IMR-90 (cell line): ENCODE measurements around the gene CDC25B. TPM values are rescaled to one million over a fixed set of nuclear protein-coding genes. Genes with fewer than 3 reads are reported as not detected.

Source experiments
- ATAC-seq: fragments of 200-7000 bp; cut with Tn5 transposase; 2 replicates; pipeline ENCODE4 v1.9.1; 2020; ENCODE audit warnings: low read depth, mild to moderate bottlenecking, moderate library complexity
- BruUV-seq: library from RNA; stranded (reverse); fragments of 400-500 nt; replicated peaks from 2 replicates; lab custom pipeline; 2021; lab: Mats Ljungman, UMichigan
- CTCF ChIA-PET: fragments of 300-600 bp; formaldehyde crosslinking; extraction: SDS; loops from one replicate; lab custom pipeline; 2021; ENCODE audit warnings: antibody characterized with exemption; lab: Yijun Ruan, JAX
- POLR2A ChIA-PET: fragments of 300-600 bp; sonication (Branson Sonifier 250); formaldehyde crosslinking; loops from one replicate; lab custom pipeline; 2022; ENCODE audit warnings: antibody characterized with exemption; ENCODE audit not compliant: unreplicated experiment; lab: Charles Lee
- DNase-seq: peaks from one replicate; pipeline ENCODE4 v3.0.0; 2013
- H2AFZ ChIP-seq: replicated peaks from 2 replicates; pipeline ENCODE3; 2013; ENCODE audit warnings: low read length, mild to moderate bottlenecking; ENCODE audit not compliant: poor library complexity
- H2AK5ac ChIP-seq: 2 replicates; pipeline ENCODE4 v1.6.1; 2013; ENCODE audit warnings: low read depth, low read length, inconsistent platforms
- H2AK9ac ChIP-seq: replicated peaks from 2 replicates; pipeline ENCODE3; 2013; ENCODE audit warnings: mild to moderate bottlenecking, low read depth, low read length, moderate library complexity; ENCODE audit not compliant: poor library complexity
- H2BK120ac ChIP-seq: 2 replicates; pipeline ENCODE4 v1.6.1; 2013; ENCODE audit warnings: low read depth, low read length, inconsistent platforms
- H2BK15ac ChIP-seq: 3 replicates; pipeline ENCODE4 v1.6.1; 2013; ENCODE audit warnings: low read depth, low read length, inconsistent platforms
- H2BK20ac ChIP-seq: 2 replicates; pipeline ENCODE4 v1.6.1; 2013; ENCODE audit warnings: low read depth, mild to moderate bottlenecking, inconsistent platforms, low read length, moderate library complexity
- H2BK5ac ChIP-seq: 2 replicates; pipeline ENCODE4 v1.6.1; 2013; ENCODE audit warnings: mild to moderate bottlenecking, low read depth, low read length, inconsistent platforms; ENCODE audit not compliant: poor library complexity, severe bottlenecking
- H3K14ac ChIP-seq: replicated peaks from 2 replicates; pipeline ENCODE4 v1.6.1; 2013; ENCODE audit warnings: low read depth, low read length, inconsistent platforms
- H3K18ac ChIP-seq: 2 replicates; pipeline ENCODE4 v1.6.1; 2013; ENCODE audit warnings: low read depth, low read length, control low read depth
- H3K23ac ChIP-seq: 2 replicates; pipeline ENCODE4 v1.6.1; 2013; ENCODE audit warnings: low read depth, low read length, inconsistent platforms
- H3K27ac ChIP-seq: 2 replicates; pipeline ENCODE4 v1.5.1; 2013; ENCODE audit warnings: mild to moderate bottlenecking, control low read depth, low read length; ENCODE audit not compliant: insufficient read depth
- H3K27me3 ChIP-seq: 2 replicates; pipeline ENCODE4 v1.6.1; 2013; ENCODE audit warnings: low read length; ENCODE audit not compliant: control insufficient read depth, insufficient read depth
- H3K36me3 ChIP-seq: 2 replicates; pipeline ENCODE4 v1.6.1; 2013; ENCODE audit warnings: low read length, mixed read lengths; ENCODE audit not compliant: control insufficient read depth, insufficient read depth
- H3K4ac ChIP-seq: 2 replicates; pipeline ENCODE4 v1.6.1; 2013; ENCODE audit warnings: low read depth, low read length, inconsistent platforms
- H3K4me1 ChIP-seq: 2 replicates; pipeline ENCODE4 v1.6.1; 2013; ENCODE audit warnings: low read length, mixed read lengths; ENCODE audit not compliant: control insufficient read depth, insufficient read depth
- H3K4me2 ChIP-seq: 2 replicates; pipeline ENCODE4 v1.6.1; 2013; ENCODE audit warnings: low read depth, mild to moderate bottlenecking, control low read depth, low read length, moderate library complexity
- H3K4me3 ChIP-seq: 2 replicates; pipeline ENCODE4 v1.5.1; 2013; ENCODE audit warnings: low read depth, mild to moderate bottlenecking, control low read depth, low read length, moderate library complexity; ENCODE audit not compliant: insufficient read depth
- H3K56ac ChIP-seq: 2 replicates; pipeline ENCODE4 v1.6.1; 2013; ENCODE audit warnings: low read length, inconsistent platforms; ENCODE audit not compliant: insufficient read depth; ENCODE audit errors: extremely low read depth
- H3K79me1 ChIP-seq, 2 experiments: 2 replicates each; pipeline ENCODE4 v1.6.1; 2013; ENCODE audit warnings: low read length in 2 of 2, inconsistent platforms in 1 of 2, low read depth in 1 of 2
- H3K9ac ChIP-seq: 2 replicates; pipeline ENCODE4 v1.6.1; 2013; ENCODE audit warnings: low read depth, low read length, control low read depth
- H3K9me1 ChIP-seq: 2 replicates; pipeline ENCODE4 v1.6.1; 2013; ENCODE audit warnings: low read length, inconsistent platforms; ENCODE audit not compliant: insufficient read depth
- H3K9me3 ChIP-seq: 2 replicates; pipeline ENCODE4 v1.6.1; 2013; ENCODE audit warnings: low read length; ENCODE audit not compliant: control insufficient read depth, insufficient read depth
- H4K20me1 ChIP-seq: 2 replicates; pipeline ENCODE4 v1.6.1; 2013; ENCODE audit warnings: low read length, inconsistent platforms; ENCODE audit not compliant: insufficient read depth
- H4K5ac ChIP-seq: 2 replicates; pipeline ENCODE4 v1.6.1; 2013; ENCODE audit warnings: mild to moderate bottlenecking, low read depth, low read length, control low read depth
- H4K8ac ChIP-seq, 2 experiments: 2 replicates each; pipeline ENCODE4 v1.6.1; 2013; ENCODE audit warnings: low read depth in 2 of 2, low read length in 2 of 2, control low read depth in 1 of 2, inconsistent platforms in 1 of 2
- H4K91ac ChIP-seq: 2 replicates; pipeline ENCODE4 v1.6.1; 2013; ENCODE audit warnings: low read depth, low read length, inconsistent platforms; ENCODE audit not compliant: insufficient read depth
- BHLHE40 ChIP-seq: fragments of 150-350 bp; IDR thresholded peaks from 2 replicates; pipeline ENCODE4 v1.6.1; 2016; ENCODE audit warnings: mild to moderate bottlenecking, low read depth, low read length
- MAFK ChIP-seq: IDR thresholded peaks from 2 replicates; pipeline ENCODE4 v1.6.1; 2012; ENCODE audit warnings: low read depth, low read length, improper control_type of control experiment
- MAZ ChIP-seq: IDR thresholded peaks from 2 replicates; pipeline ENCODE4 v1.6.1; 2012; ENCODE audit warnings: low read depth, mild to moderate bottlenecking, low read length, improper control_type of control experiment, moderate library complexity, borderline replicate concordance
- POLR2A ChIP-seq: IDR thresholded peaks from 2 replicates; pipeline ENCODE4 v1.6.1; 2012; ENCODE audit warnings: mild to moderate bottlenecking, low read depth, low read length
- RCOR1 ChIP-seq: IDR thresholded peaks from 2 replicates; pipeline ENCODE4 v1.6.1; 2012; ENCODE audit warnings: mild to moderate bottlenecking, low read length, improper control_type of control experiment; ENCODE audit not compliant: insufficient replicate concordance
- RFX5 ChIP-seq: IDR thresholded peaks from 2 replicates; pipeline ENCODE4 v1.8.0; 2012; ENCODE audit warnings: low read depth, mild to moderate bottlenecking, low read length, moderate library complexity
- SMC3 ChIP-seq: fragments of 150-350 bp; IDR thresholded peaks from 2 replicates; pipeline ENCODE4 v1.6.1; 2016; ENCODE audit warnings: low read depth, mild to moderate bottlenecking, antibody characterized with exemption, low read length, moderate library complexity
- WGBS, 2 experiments: methylation state at CpG; one replicate each; pipeline versions ENCODE4 v1.1.5 to v1.1.7; 2013; ENCODE audit warnings: missing lambda C conversion rate in 2 of 2; ENCODE audit not compliant: insufficient read length in 1 of 2; ENCODE audit errors: extremely low coverage in 2 of 2; 5-methylcytosine and 5-hydroxymethylcytosine counted together
- dilution Hi-C: fragments of 300-500 bp; cut with HindIII; formaldehyde crosslinking; loops from one replicate; pipeline ENCODE4 v1.14.3; 2018; ENCODE audit warnings: low sequenced_read_pairs; ENCODE audit not compliant: unreplicated experiment
- in situ Hi-C: fragments of 300-500 bp; cut with MboI; formaldehyde crosslinking; loops from 3 replicates; pipeline ENCODE4 v1.14.3; 2019; ENCODE audit warnings: low sequenced_read_pairs, inconsistent platforms, mixed read lengths
- intact Hi-C: fragments of 100-400 bp; cut with micrococcal nuclease; formaldehyde crosslinking; loops from 2 replicates; pipeline ENCODE4 v1.10.0; 2022
- polyA plus RNA-seq, 3 experiments: library from polyadenylated mRNA; depleted of rRNA; stranded (reverse); fragments of >200 nt; gene quantifications; 2 replicates each; pipeline ENCODE4 v1.2.3, GENCODE V29; 2012; ENCODE audit warnings: low replicate concordance in 1 of 3
- total RNA-seq: library from RNA; depleted of rRNA; stranded (reverse); fragments of >200 nt; gene quantifications from 2 replicates; pipeline ENCODE4 v1.2.3, GENCODE V29; 2012
- TF ChIP-seq, protein P1 (sequence below): fragments of 150-350 bp; IDR thresholded peaks from 2 replicates; pipeline ENCODE4 v1.6.1; 2016; ENCODE audit warnings: low read depth, mild to moderate bottlenecking, low read length, moderate library complexity, borderline replicate concordance

The CDC25B gene
- total and polyA plus RNA-seq, 2 of the 4 experiments (the other 2 are of a cell fraction) = 14.5 to 50.5 TPM

- Histone ChIP-seq H2BK120ac (peak overlapping the region; percentile 62), H2AK9ac (peak overlapping the region; percentile 3), H2AFZ (peak overlapping the region; percentile 63), H2AK5ac (peak overlapping the region; percentile 98), H3K9ac (no peak overlapping the region), H3K18ac (peak overlapping the region; percentile 60), H3K4me1 (peaks cover 14% of the 10 kb centered on the region), H4K91ac (peak overlapping the region; percentile 79), H4K5ac (peak overlapping the region; percentile 69), H3K27me3 (no peaks in the 10 kb centered on the region), H3K4me3 (no peak overlapping the region), H3K9me1 (peaks cover 12% of the 10 kb centered on the region), H2BK5ac (peak overlapping the region; percentile 70), H3K27ac (peak overlapping the region; percentile 47; the same call in 1 of the 2 replicates), H4K8ac (peak overlapping the region; percentile 40 to 81; a peak in 3 of 4 replicates), H3K79me1 (peaks cover 4 to 26% of the 10 kb centered on the region in 2 experiments; a peak in 3 of 4 replicates), H3K4ac (peak overlapping the region; percentile 91), H3K4me2 (no peak overlapping the region), H2BK15ac (peak overlapping the region; percentile 88; the same call in 2 of the 3 replicates), H3K14ac (peak overlapping the region; percentile 53; the same call in 1 of the 2 replicates), H3K36me3 (no peaks in the 10 kb centered on the region), H3K56ac (peak overlapping the region; percentile 28; the same call in 1 of the 2 replicates), H4K20me1 (no peaks in the 10 kb centered on the region), H3K23ac (peak overlapping the region; percentile 35; the same call in 1 of the 2 replicates), H3K9me3 (no peaks in the 10 kb centered on the region), H2BK20ac (peak overlapping the region; percentile 52)
- CTCF ChIA-PET = no interaction called here
- ATAC-seq = no peak
- in situ Hi-C loops (no loop called here), dilution Hi-C loops (no loop called here), intact Hi-C loops (loop anchor here (2.0 kb wide), 1 partner anchor 14 kb away; no protein-coding TSS in a partner anchor)
- no TSS peak for BruUV-seq
- no peak for DNase-seq
- TF ChIP-seq, protein P1, sequence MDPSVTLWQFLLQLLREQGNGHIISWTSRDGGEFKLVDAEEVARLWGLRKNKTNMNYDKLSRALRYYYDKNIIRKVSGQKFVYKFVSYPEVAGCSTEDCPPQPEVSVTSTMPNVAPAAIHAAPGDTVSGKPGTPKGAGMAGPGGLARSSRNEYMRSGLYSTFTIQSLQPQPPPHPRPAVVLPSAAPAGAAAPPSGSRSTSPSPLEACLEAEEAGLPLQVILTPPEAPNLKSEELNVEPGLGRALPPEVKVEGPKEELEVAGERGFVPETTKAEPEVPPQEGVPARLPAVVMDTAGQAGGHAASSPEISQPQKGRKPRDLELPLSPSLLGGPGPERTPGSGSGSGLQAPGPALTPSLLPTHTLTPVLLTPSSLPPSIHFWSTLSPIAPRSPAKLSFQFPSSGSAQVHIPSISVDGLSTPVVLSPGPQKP = no peak
- no peak for TF ChIP-seq RFX5
- TF ChIP-seq RCOR1 = no peak
- TF ChIP-seq BHLHE40 = no peak
- no peak for TF ChIP-seq MAFK
- TF ChIP-seq MAZ = no peak
- TF ChIP-seq POLR2A = no peak
- TF ChIP-seq SMC3 = no peak
- 92% methylated on average over 5 of the region's 8 CpGs; no CpG with 5 or more reads in 1 of the 2 experiments for WGBS, 2 experiments
- POLR2A ChIA-PET = no interaction called here
Measured at GRCh38 chr20:3812975-3813847, 17.1 kb downstream of the CDC25B start.
